Cardiac muscle cell (in vitro differentiated cells and primary cell): ENCODE data around the gene SLC30A7. TPM values are rescaled to one million over a fixed set of nuclear protein-coding genes. Genes with fewer than 3 reads are reported as not detected.

Source experiments
- DNase-seq, 2 donors: peaks; one replicate each; pipeline versions ENCODE4 v3.0.0 to v3.0.0-alpha.2; 2010 to 2017; ENCODE audit warnings: low read depth in 1 of 2, low spot score in 1 of 2
- H3K27ac ChIP-seq: fragments of 200-600 bp; sonication (generic); 2 replicates; pipeline ENCODE4 v1.5.1; 2016
- H3K27me3 ChIP-seq: fragments of 200-600 bp; sonication (generic); 2 replicates; pipeline ENCODE4 v1.6.0; 2016; ENCODE audit warnings: control low read depth
- H3K36me3 ChIP-seq: fragments of 200-600 bp; sonication (generic); 2 replicates; pipeline ENCODE4 v1.5.1; 2016; ENCODE audit warnings: control low read depth
- H3K4me1 ChIP-seq: fragments of 200-600 bp; sonication (generic); 2 replicates; pipeline ENCODE4 v1.8.1; 2017; ENCODE audit warnings: low read depth, mild to moderate bottlenecking, mixed run types
- H3K4me3 ChIP-seq: fragments of 200-600 bp; sonication (generic); 2 replicates; pipeline ENCODE4 v1.5.1; 2016; ENCODE audit warnings: mild to moderate bottlenecking
- H3K9me3 ChIP-seq: fragments of 200-600 bp; sonication (generic); 2 replicates; pipeline ENCODE4 v1.5.1; 2017; ENCODE audit warnings: low read depth, mild to moderate bottlenecking, control low read depth
- CTCF ChIP-seq: IDR thresholded peaks from 2 replicates; pipeline ENCODE4 v1.5.1; 2012; ENCODE audit warnings: low read depth, mild to moderate bottlenecking, low read length
- polyA plus RNA-seq: library from polyadenylated mRNA; unstranded; fragments of >200 nt; fragmentation: Nextera tagmentation; extraction: Ambion mirVana; gene quantifications from 2 replicates; pipeline ENCODE4 v1.2.1, GENCODE V29; 2016
- total RNA-seq: library from RNA; depleted of rRNA; stranded (reverse); fragments of >200 nt; gene quantifications from 2 replicates; pipeline ENCODE4 v1.2.3, GENCODE V29; 2016

SLC30A7 gene
- total and polyA plus RNA-seq, 2 experiments from 2014 or later = 5.3 to 6.9 TPM

- Histone ChIP-seq H3K36me3 (no peaks in the 10 kb centered on the region), H3K27me3 (no peaks in the 10 kb centered on the region), H3K9me3 (no peaks in the 10 kb centered on the region), H3K4me3 (no peak overlapping the region), H3K27ac (no peak overlapping the region), H3K4me1 (peaks cover 5% of the 10 kb centered on the region)
- DNase-seq = no peak
- no peak for TF ChIP-seq CTCF
These were observed 4.5 kb upstream of the SLC30A7 start for GRCh38 chr1:100891380-100891779.

GRCh38 chr1:100892554-100892953, 3.3 kb upstream of the SLC30A7 start:
- DNase-seq = no peak
- Histone ChIP-seq H3K4me3 (no peak overlapping the region), H3K4me1 (peaks cover 14% of the 10 kb centered on the region), H3K27me3 (no peaks in the 10 kb centered on the region), H3K36me3 (no peaks in the 10 kb centered on the region), H3K27ac (no peak overlapping the region), H3K9me3 (no peaks in the 10 kb centered on the region)
- no peak for TF ChIP-seq CTCF

- no peak for TF ChIP-seq CTCF
- no peaks in the 10 kb centered on the region for H3K9me3 ChIP-seq
- H3K27me3 ChIP-seq = no peaks in the 10 kb centered on the region
- no peaks in the 10 kb centered on the region for H3K36me3 ChIP-seq
- H3K4me3 ChIP-seq = peak overlapping the region; percentile 65
- DNase-seq = no peak
- peaks cover 14% of the 10 kb centered on the region for H3K4me1 ChIP-seq
- no peak overlapping the region for H3K27ac ChIP-seq
These were observed 2.2 kb upstream of the SLC30A7 start for GRCh38 chr1:100893718-100894117.

GRCh38 chr1:100894603-100895539, 1.0 kb upstream of the SLC30A7 start, which contains the start of gene EXTL2:
TSS of gene EXTL2 (minus strand) at chr1:100894842. CDS start at chr1:100888757, 6,085 bp downstream.
- Histone ChIP-seq H3K36me3 (no peaks in the 10 kb centered on the region), H3K4me3 (peak within 1 kb of the TSS; percentile 65), H3K27me3 (no peaks in the 10 kb centered on the region), H3K4me1 (peaks cover 14% of the 10 kb centered on the region), H3K9me3 (no peaks in the 10 kb centered on the region), H3K27ac (peak within 1 kb of the TSS; percentile 91)
- TF ChIP-seq CTCF = no peak
- peak; percentile 84 to 95 for DNase-seq

- Histone ChIP-seq H3K4me1 (peaks cover 14% of the 10 kb centered on the region), H3K27ac (peak overlapping the region; percentile 75), H3K4me3 (peak overlapping the region; percentile 65), H3K9me3 (no peaks in the 10 kb centered on the region), H3K36me3 (peaks cover 11% of the 10 kb centered on the region), H3K27me3 (no peaks in the 10 kb centered on the region)
- TF ChIP-seq CTCF = no peak
- peak; percentile 20 to 58 for DNase-seq
These were observed 642 bp downstream of the SLC30A7 start for GRCh38 chr1:100896481-100896982.
